WTC11 (cell line): Measurements from ENCODE around the gene ADGRV1. TPM values are rescaled to one million over a fixed set of nuclear protein-coding genes. Genes with fewer than 3 reads are reported as not detected.

Experiments used
- ATAC-seq: fragments of 200-7000 bp; cut with Tn5 transposase; 2 replicates; pipeline ENCODE4 v1.10.0; 2021; ENCODE audit warnings: mild to moderate bottlenecking, moderate library complexity
- CTCF ChIA-PET: fragments of 300-600 bp; sonication (Branson Sonifier 250); formaldehyde crosslinking; loops from one replicate; lab custom pipeline; 2021; ENCODE audit warnings: antibody characterized with exemption; lab: Charles Lee
- POLR2A ChIA-PET: fragments of 350-600 bp; sonication (Branson Sonifier 250); formaldehyde crosslinking; loops from one replicate; lab custom pipeline; 2021; ENCODE audit warnings: antibody characterized with exemption; lab: Charles Lee
- DNase-seq: peaks from one replicate; pipeline ENCODE4 v3.0.0; 2021; ENCODE audit warnings: low spot score
- H3K27ac Mint-ChIP-seq: 2 replicates; pipeline ENCODE4 v1.8.0; 2021; ENCODE audit warnings: mixed read lengths
- H3K27me3 Mint-ChIP-seq: 2 replicates; pipeline ENCODE4 v1.8.0; 2021; ENCODE audit warnings: low read depth, mild to moderate bottlenecking, moderate library complexity, mixed read lengths
- H3K36me3 Mint-ChIP-seq: 2 replicates; pipeline ENCODE4 v1.8.0; 2021; ENCODE audit warnings: mixed read lengths
- H3K4me1 Mint-ChIP-seq: 2 replicates; pipeline ENCODE4 v1.8.0; 2022; ENCODE audit warnings: mixed read lengths
- H3K4me3 Mint-ChIP-seq: 2 replicates; pipeline ENCODE4 v1.8.0; 2021; ENCODE audit warnings: mild to moderate bottlenecking, moderate library complexity, mixed read lengths
- H3K9me3 Mint-ChIP-seq: 2 replicates; pipeline ENCODE4 v1.8.0; 2021; ENCODE audit warnings: mixed read lengths
- ATF1 ChIP-seq: sonication (generic); formaldehyde crosslinking; IDR thresholded peaks from 2 replicates; pipeline ENCODE4 v1.8.1; 2023; ENCODE audit warnings: mild to moderate bottlenecking, moderate library complexity, missing genetic modification reagents
- CREB1 ChIP-seq: sonication (generic); formaldehyde crosslinking; IDR thresholded peaks from 2 replicates; pipeline ENCODE4 v1.8.0; 2023; ENCODE audit warnings: mild to moderate bottlenecking, missing genetic modification reagents
- E2F1 ChIP-seq: sonication (generic); formaldehyde crosslinking; IDR thresholded peaks from 2 replicates; pipeline ENCODE4 v1.8.0; 2022; ENCODE audit warnings: mild to moderate bottlenecking, missing genetic modification reagents
- E2F4 ChIP-seq: sonication (generic); formaldehyde crosslinking; IDR thresholded peaks from 2 replicates; pipeline ENCODE4 v1.8.1; 2022; ENCODE audit warnings: low read depth, mild to moderate bottlenecking, moderate library complexity, missing genetic modification reagents, borderline replicate concordance
- EMX1 ChIP-seq: fragments of 250-450 bp; sonication (Bioruptor Pico); IDR thresholded peaks from 2 replicates; pipeline ENCODE4 v1.8.0; 2021; ENCODE audit warnings: mild to moderate bottlenecking
- ERG ChIP-seq: fragments of 250-450 bp; sonication (Bioruptor Pico); IDR thresholded peaks from 2 replicates; pipeline ENCODE4 v1.8.0; 2021; ENCODE audit warnings: mild to moderate bottlenecking
- FOXJ3 ChIP-seq: sonication (generic); formaldehyde crosslinking; IDR thresholded peaks from 2 replicates; pipeline ENCODE4 v1.9.0; 2021; ENCODE audit warnings: missing genetic modification reagents, mild to moderate bottlenecking, borderline replicate concordance
- FOXK1 ChIP-seq: sonication (generic); formaldehyde crosslinking; IDR thresholded peaks from 2 replicates; pipeline ENCODE4 v1.8.0; 2022; ENCODE audit warnings: mild to moderate bottlenecking, moderate library complexity, missing genetic modification reagents
- FOXP1 ChIP-seq: sonication (generic); formaldehyde crosslinking; IDR thresholded peaks from 2 replicates; pipeline ENCODE4 v1.8.0; 2022; ENCODE audit warnings: missing genetic modification reagents, mild to moderate bottlenecking, moderate library complexity, borderline replicate concordance
- GTF2I ChIP-seq: fragments of 250-450 bp; sonication (Bioruptor Pico); conservative IDR thresholded peaks from 2 replicates; pipeline ENCODE4 v1.4.0; 2021; ENCODE audit warnings: mild to moderate bottlenecking
- HMGA2 ChIP-seq: fragments of 250-450 bp; sonication (Bioruptor Pico); IDR thresholded peaks from 2 replicates; pipeline ENCODE4 v1.4.0; 2021; ENCODE audit warnings: mild to moderate bottlenecking, moderate library complexity
- JAZF1 ChIP-seq: fragments of 250-450 bp; sonication (Bioruptor Pico); IDR thresholded peaks from 2 replicates; pipeline ENCODE4 v1.9.0; 2021; ENCODE audit warnings: moderate library complexity, mild to moderate bottlenecking, inconsistent platforms
- MYBL2 ChIP-seq: sonication (generic); formaldehyde crosslinking; IDR thresholded peaks from 2 replicates; pipeline ENCODE4 v1.8.1; 2023; ENCODE audit warnings: mild to moderate bottlenecking, moderate library complexity, missing genetic modification reagents
- NR2C2 ChIP-seq: sonication (generic); formaldehyde crosslinking; IDR thresholded peaks from 2 replicates; pipeline ENCODE4 v1.8.0; 2022; ENCODE audit warnings: mild to moderate bottlenecking, missing genetic modification reagents
- OVOL2 ChIP-seq: fragments of 250-450 bp; sonication (Bioruptor Pico); IDR thresholded peaks from 2 replicates; pipeline ENCODE4 v1.9.0; 2021; ENCODE audit warnings: mild to moderate bottlenecking, borderline replicate concordance
- SP1 ChIP-seq: sonication (generic); formaldehyde crosslinking; conservative IDR thresholded peaks from 2 replicates; pipeline ENCODE4 v1.8.1; 2022; ENCODE audit warnings: missing genetic modification reagents
- TEAD1 ChIP-seq: sonication (generic); formaldehyde crosslinking; IDR thresholded peaks from 2 replicates; pipeline ENCODE4 v1.8.0; 2022; ENCODE audit warnings: mild to moderate bottlenecking, missing genetic modification reagents
- TEAD4 ChIP-seq: sonication (generic); formaldehyde crosslinking; IDR thresholded peaks from 2 replicates; pipeline ENCODE4 v1.8.0; 2022; ENCODE audit warnings: mild to moderate bottlenecking, missing genetic modification reagents
- ZBTB21 ChIP-seq: sonication (generic); formaldehyde crosslinking; IDR thresholded peaks from 2 replicates; pipeline ENCODE4 v1.8.1; 2023; ENCODE audit warnings: mild to moderate bottlenecking, missing genetic modification reagents, borderline replicate concordance
- ZMAT4 ChIP-seq: fragments of 250-450 bp; sonication (Bioruptor Pico); IDR thresholded peaks from 2 replicates; pipeline ENCODE4 v1.9.0; 2021; ENCODE audit warnings: mild to moderate bottlenecking
- ZNF232 ChIP-seq: sonication (generic); formaldehyde crosslinking; IDR thresholded peaks from 2 replicates; pipeline ENCODE4 v1.8.0; 2022; ENCODE audit warnings: mild to moderate bottlenecking, missing genetic modification reagents
- ZNF671 ChIP-seq: fragments of 250-450 bp; sonication (Bioruptor Pico); IDR thresholded peaks from 2 replicates; pipeline ENCODE4 v1.8.0; 2021; ENCODE audit warnings: mild to moderate bottlenecking
- total RNA-seq: library from RNA; stranded (reverse); gene quantifications from 3 replicates; pipeline ENCODE4 v1.2.3, GENCODE V29; 2021
- TF ChIP-seq, protein P1 (sequence below): sonication (generic); formaldehyde crosslinking; IDR thresholded peaks from 2 replicates; pipeline ENCODE4 v1.8.1; 2022; ENCODE audit warnings: low read depth, missing genetic modification reagents, borderline replicate concordance
- TF ChIP-seq, protein P2 (sequence below): sonication (generic); formaldehyde crosslinking; IDR thresholded peaks from 2 replicates; pipeline ENCODE4 v1.8.1; 2023; ENCODE audit warnings: mild to moderate bottlenecking, moderate library complexity, missing genetic modification reagents
- TF ChIP-seq, protein P3 (sequence below): fragments of 250-450 bp; sonication (Bioruptor Pico); IDR thresholded peaks from 2 replicates; pipeline ENCODE4 v1.9.0; 2021; ENCODE audit warnings: mild to moderate bottlenecking

Gene ADGRV1
- total RNA-seq, 1 experiment from 2014 or later = 74.5 TPM

DNA sequence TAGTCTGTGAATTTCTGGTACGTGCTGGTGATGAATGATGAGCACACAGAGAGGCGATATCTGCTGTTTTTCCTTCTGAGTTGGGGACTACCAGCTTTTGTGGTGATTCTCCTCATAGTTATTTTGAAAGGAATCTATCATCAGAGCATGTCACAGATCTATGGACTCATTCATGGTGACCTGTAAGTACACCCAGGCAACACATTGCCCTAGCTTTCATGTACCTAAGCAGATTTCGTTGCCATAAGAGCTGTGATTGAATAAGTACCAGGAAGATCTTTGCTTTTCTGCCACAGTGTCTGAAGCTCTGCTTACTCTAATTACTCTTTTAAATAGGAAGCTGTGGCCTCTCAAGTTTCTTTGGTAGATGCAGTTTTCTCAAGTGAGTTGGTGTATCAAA lies 426.7 kb downstream of the ADGRV1 start:
- Mint-ChIP-seq H3K27me3 (no peaks in the 10 kb centered on the region), H3K36me3 (peaks cover 6% of the 10 kb centered on the region)

GRCh38 chr5:90987726-90988125 lies 429.1 kb downstream of the ADGRV1 start:
- ChIA-PET CTCF (interaction anchor here (0.6 to 1.1 kb wide), 2 partner anchors 119 to 600 kb away, joined by 3 read pairs; no protein-coding TSS in a partner anchor), POLR2A (no interaction called here)
- peaks cover 6% of the 10 kb centered on the region for H3K36me3 Mint-ChIP-seq
- ATAC-seq (no peak), DNase-seq (no peak)
- H3K4me1 Mint-ChIP-seq = peaks cover 6% of the 10 kb centered on the region
- no peak overlapping the region for H3K4me3 Mint-ChIP-seq
- H3K27ac Mint-ChIP-seq = no peak overlapping the region
- TF ChIP-seq FOXK1 (CRISPR knock-in tag) (no peak), TEAD1 (no peak), HMGA2 (CRISPR knock-in tag) (no peak), SP1 (CRISPR knock-in tag) (no peak), NR2C2 (CRISPR knock-in tag) (no peak), FOXP1 (CRISPR knock-in tag) (no peak), ZBTB21 (CRISPR knock-in tag) (no peak), GTF2I (no peak), E2F4 (no peak), OVOL2 (CRISPR knock-in tag) (no peak), ZMAT4 (CRISPR knock-in tag) (no peak), MYBL2 (CRISPR knock-in tag) (no peak), ATF1 (no peak), TEAD4 (CRISPR knock-in tag) (no peak), CREB1 (CRISPR knock-in tag) (no peak)
- TF ChIP-seq, protein P1, sequence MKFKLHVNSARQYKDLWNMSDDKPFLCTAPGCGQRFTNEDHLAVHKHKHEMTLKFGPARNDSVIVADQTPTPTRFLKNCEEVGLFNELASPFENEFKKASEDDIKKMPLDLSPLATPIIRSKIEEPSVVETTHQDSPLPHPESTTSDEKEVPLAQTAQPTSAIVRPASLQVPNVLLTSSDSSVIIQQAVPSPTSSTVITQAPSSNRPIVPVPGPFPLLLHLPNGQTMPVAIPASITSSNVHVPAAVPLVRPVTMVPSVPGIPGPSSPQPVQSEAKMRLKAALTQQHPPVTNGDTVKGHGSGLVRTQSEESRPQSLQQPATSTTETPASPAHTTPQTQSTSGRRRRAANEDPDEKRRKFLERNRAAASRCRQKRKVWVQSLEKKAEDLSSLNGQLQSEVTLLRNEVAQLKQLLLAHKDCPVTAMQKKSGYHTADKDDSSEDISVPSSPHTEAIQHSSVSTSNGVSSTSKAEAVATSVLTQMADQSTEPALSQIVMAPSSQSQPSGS (CRISPR knock-in tag) = no peak
- H3K9me3 Mint-ChIP-seq = no peaks in the 10 kb centered on the region
- no peaks in the 10 kb centered on the region for H3K27me3 Mint-ChIP-seq

More for the DNA sequence above, 426.7 kb downstream of the ADGRV1 start:
- H3K9me3 Mint-ChIP-seq = no peaks in the 10 kb centered on the region
- H3K4me3 Mint-ChIP-seq = no peak overlapping the region
- POLR2A ChIA-PET = no interaction called here
- ATAC-seq = no peak
- H3K4me1 Mint-ChIP-seq = no peaks in the 10 kb centered on the region
- CTCF ChIA-PET = interaction anchor here (1.2 kb wide), 1 partner anchor 53 kb away, joined by 3 read pairs; no protein-coding TSS in a partner anchor
- TF ChIP-seq E2F1 (CRISPR knock-in tag) (no peak), ZBTB21 (CRISPR knock-in tag) (no peak), ZNF671 (CRISPR knock-in tag) (no peak), JAZF1 (CRISPR knock-in tag) (no peak), ZNF232 (no peak), FOXJ3 (CRISPR knock-in tag) (no peak), EMX1 (no peak), ERG (CRISPR knock-in tag) (no peak)
- TF ChIP-seq, protein P2, sequence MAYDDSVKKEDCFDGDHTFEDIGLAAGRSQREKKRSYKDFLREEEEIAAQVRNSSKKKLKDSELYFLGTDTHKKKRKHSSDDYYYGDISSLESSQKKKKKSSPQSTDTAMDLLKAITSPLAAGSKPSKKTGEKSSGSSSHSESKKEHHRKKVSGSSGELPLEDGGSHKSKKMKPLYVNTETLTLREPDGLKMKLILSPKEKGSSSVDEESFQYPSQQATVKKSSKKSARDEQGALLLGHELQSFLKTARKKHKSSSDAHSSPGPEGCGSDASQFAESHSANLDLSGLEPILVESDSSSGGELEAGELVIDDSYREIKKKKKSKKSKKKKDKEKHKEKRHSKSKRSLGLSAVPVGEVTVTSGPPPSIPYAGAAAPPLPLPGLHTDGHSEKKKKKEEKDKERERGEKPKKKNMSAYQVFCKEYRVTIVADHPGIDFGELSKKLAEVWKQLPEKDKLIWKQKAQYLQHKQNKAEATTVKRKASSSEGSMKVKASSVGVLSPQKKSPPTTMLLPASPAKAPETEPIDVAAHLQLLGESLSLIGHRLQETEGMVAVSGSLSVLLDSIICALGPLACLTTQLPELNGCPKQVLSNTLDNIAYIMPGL (CRISPR knock-in tag) = no peak
- TF ChIP-seq, protein P3, sequence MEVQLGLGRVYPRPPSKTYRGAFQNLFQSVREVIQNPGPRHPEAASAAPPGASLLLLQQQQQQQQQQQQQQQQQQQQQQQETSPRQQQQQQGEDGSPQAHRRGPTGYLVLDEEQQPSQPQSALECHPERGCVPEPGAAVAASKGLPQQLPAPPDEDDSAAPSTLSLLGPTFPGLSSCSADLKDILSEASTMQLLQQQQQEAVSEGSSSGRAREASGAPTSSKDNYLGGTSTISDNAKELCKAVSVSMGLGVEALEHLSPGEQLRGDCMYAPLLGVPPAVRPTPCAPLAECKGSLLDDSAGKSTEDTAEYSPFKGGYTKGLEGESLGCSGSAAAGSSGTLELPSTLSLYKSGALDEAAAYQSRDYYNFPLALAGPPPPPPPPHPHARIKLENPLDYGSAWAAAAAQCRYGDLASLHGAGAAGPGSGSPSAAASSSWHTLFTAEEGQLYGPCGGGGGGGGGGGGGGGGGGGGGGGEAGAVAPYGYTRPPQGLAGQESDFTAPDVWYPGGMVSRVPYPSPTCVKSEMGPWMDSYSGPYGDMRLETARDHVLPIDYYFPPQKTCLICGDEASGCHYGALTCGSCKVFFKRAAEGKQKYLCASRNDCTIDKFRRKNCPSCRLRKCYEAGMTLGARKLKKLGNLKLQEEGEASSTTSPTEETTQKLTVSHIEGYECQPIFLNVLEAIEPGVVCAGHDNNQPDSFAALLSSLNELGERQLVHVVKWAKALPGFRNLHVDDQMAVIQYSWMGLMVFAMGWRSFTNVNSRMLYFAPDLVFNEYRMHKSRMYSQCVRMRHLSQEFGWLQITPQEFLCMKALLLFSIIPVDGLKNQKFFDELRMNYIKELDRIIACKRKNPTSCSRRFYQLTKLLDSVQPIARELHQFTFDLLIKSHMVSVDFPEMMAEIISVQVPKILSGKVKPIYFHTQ = no peak
- peak overlapping the region; percentile 12; the same call in 1 of the 2 replicates for H3K27ac Mint-ChIP-seq
- DNase-seq = no peak
